A549 treated with Mapracorat at 1 μM for 4 hours (cell line): ENCODE results near the gene BTBD16. TPM values are rescaled to one million over a fixed set of nuclear protein-coding genes. Genes with fewer than 3 reads are reported as not detected.

Source experiments
- total RNA-seq: library from RNA; stranded (reverse); fragments of 200-300 nt; extraction: Qiagen RNA extraction; gene quantifications from 5 replicates; pipeline ENCODE4 v1.2.3, GENCODE V29; 2022

BTBD16 gene
- 0.28 to 0.88 TPM (median 0.57 TPM) in 5 replicates for total RNA-seq

DNA sequence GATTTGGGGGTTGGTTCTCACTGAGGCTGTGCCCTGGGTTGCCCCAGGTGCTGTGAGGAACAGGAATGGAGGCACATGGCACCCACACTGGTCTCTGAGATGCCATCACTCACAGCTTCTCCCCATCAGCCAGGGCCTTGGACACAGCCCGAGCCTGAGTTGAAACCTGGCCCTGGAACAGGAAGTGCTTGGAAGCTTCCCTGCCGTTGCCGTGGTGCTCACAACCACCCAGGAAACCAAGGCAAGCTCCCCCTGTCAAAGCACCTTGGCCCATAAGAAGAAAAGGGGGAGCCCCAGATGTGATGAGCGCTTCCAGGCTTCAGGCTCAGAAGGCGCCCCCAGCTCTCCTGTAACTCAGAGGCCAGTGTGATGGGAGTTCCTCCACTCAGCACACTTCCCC, at the start of gene BTBD16:
Gene BTBD16 (plus strand): TSS at position 221 of the 400 bp plus-strand sequence. CDS start 3,786 bp downstream, outside the sequence.

GRCh38 chr10:122374237-122374858, 103.3 kb downstream of the BTBD16 start, which contains the start of gene PLEKHA1:
Gene PLEKHA1 (plus strand): TSS chr10:122374708. CDS start chr10:122393201, 18,493 bp downstream.

Other genes with a start within 250 kb of the BTBD16 start
- 15.2 to 24.1 TPM (median 20.5 TPM) in 5 replicates for gene PLEKHA1, start 103.4 kb downstream of the BTBD16 start, total RNA-seq
- gene ARMS2, start 183.4 kb downstream of the BTBD16 start, total RNA-seq = not detected in 5 replicates
- 50.8 to 64.4 TPM (median 55.3 TPM) in 5 replicates for gene HTRA1, start 190.3 kb downstream of the BTBD16 start, total RNA-seq